Activated CD4-positive, alpha-beta T cell treated with anti-CD3 and anti-CD28 coated beads for 1 hour (primary cell): ENCODE results near the gene FAM240A.
A peak's percentile ranks its signal among the peaks of the same experiment; 100 is the strongest.

Experiments
- DNase-seq: peaks from one replicate; pipeline ENCODE4 v3.0.0-alpha.2; 2020

FAM240A gene

DNA sequence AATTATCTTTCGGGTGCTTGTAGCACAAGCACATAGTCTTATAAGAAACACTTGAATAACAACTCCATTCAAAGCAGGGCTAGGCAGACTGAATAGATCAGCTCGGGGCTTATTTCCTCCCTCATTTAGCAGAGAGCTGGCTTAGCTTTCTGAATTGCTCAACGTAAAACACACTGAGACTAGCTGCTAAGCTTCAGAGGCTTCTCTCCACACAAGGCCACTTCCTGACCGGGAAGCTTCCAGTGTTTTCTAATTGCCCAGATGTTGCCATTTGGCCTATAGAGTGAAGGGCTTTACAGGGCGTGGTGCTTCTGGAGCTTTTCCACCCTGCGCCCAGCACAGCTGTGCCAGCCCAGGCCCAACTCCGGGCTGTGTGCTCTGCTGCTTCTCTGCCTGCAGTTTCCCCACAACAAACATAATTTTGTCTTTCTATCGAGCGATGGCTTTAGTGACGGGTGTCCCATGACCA lies 16.6 kb downstream of the FAM240A start:
- DNase-seq = no peak

DNA sequence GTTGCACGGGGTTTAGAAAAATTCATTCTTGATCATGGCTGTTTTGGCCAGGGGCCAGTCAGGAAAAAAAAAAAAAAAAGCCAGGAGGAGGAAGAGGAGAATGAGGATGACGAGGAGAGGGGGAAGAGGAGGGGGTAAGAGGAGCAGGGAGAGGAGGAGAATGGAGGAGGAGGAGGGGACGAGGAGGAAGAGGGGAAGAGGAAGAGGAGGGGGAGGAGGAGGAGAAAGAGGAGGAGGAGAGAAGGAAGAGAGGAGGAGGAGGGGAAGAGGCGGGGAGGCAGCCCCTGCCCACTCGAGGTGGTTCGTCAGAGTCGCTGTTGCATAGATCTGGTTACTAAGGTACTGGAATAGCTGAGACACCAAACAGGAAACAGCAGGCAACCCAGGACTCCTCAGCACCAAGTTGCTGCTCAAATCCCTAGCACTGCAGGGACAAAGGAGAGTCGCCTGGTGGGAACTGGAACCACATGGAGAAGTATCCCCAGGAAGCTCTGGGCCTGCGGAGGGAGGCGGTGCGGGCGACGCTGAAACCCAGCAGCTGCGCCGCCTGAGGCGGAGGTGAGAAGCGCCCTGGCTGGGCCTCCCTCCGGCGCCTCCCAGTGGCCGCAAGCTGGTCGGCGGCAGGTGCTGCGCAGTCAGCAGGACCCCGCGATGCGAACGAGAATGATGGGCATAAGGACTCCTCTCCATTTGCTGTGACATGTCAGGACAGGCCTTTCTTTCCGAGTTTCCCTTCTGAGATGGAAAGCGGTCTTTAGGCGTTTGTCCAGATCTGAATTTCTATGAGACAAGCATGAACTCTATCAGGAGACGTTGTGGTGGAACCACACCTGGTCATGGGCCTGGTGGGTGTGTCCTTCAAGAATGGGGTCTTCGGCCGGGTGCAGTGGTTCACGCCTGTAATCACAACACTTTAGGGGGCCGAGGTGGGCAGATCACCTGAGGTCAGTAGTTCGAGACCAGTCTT lies 17.5 kb downstream of the FAM240A start:
- DNase-seq = peak; percentile 65

DNA sequence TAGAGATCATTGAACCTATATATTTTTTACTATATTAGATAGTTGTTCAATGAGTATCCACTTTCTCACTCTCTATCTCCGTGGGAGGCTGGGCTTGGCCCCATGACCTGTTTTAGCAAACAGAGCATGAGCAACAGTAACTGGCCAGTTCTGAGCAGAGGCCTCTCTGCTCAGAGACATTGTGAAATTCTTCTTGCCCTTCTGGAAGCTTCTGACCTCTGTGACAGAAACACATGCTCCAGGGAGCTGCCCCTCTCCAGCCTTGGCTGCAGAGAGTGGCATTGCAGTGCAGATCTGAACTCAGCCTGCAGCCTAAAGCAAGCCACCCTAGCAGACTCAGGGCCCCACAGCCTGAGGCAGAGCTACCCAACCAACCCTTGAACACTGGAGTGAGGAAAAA lies 20.5 kb downstream of the FAM240A start:
- DNase-seq = no peak

DNA sequence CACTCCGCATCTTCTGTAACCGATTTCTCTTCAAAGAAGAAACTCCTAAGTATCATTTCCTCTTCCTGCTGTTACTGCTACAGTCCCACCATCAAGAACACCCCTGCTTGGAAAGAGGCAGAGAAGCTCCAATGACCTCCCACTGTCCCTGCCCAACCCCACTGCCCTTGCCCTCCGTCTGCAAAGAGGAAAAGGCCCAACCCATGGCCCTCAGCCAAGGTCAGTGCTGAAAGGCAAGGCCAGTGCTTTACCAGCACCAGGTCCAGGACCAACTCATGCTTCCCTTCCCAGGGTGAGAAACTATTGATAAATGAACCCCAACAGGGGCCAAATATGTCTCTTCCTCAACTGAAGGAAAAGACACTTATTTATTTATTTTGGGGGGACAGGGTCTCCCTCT lies 22.5 kb downstream of the FAM240A start:
- no peak for DNase-seq

DNA sequence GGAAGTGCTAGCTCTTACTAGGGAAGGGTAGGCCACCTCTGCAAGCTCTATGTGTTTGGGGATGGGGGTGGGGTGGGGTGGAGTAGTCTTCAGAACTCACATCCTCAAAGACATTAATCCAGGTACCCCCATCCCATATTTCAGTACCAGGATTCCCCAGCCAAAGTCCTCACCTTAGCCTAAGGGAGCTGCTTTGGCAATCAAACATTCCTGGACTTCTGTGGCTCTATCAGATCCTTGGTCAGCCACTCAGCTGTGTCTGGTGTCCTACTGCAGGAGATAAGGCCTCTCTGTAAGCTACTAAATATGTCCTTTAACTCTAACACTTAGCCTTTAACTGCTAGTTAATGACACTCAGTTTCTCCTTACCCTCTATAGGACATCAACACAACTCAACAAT lies 26.9 kb downstream of the FAM240A start:
- no peak for DNase-seq

DNA sequence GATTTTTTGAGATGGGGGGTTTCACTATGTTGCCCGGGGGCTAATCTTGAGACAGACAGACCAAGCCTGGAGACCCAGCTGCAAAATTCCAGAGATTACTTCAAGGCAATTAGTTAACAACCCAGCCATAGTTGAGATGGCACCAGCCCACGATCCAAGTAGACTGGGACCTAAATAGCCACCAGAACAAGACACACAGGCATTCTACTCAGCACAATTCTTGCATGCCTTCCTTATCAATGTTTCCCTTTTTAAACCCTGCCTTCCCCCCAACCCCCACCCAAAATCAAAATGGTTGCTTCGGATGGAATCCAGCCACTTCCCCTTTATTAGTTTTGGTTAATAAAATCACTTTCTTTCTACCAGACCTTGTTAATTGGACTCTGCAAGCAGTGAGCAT lies 28.6 kb downstream of the FAM240A start:
- no peak for DNase-seq

DNA sequence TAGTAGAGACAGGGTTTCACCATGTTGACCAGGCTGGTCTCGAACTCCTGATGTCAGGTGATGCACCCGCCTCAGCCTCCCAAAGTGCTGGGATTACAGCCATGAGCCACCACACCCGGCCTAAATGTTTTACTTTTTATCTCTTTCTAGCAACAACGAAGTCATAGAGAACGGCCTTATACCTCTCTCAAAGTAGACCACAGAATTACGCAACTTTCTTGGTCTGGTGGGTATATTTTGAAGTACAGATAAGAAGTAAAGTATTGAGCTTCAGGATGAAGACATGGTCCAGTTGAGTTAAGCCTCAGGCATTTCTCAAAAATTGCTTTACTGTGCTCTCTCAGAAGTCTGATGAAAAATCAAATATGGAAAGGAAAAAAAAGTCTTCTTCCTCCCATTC lies 30.6 kb downstream of the FAM240A start:
- no peak for DNase-seq

DNA sequence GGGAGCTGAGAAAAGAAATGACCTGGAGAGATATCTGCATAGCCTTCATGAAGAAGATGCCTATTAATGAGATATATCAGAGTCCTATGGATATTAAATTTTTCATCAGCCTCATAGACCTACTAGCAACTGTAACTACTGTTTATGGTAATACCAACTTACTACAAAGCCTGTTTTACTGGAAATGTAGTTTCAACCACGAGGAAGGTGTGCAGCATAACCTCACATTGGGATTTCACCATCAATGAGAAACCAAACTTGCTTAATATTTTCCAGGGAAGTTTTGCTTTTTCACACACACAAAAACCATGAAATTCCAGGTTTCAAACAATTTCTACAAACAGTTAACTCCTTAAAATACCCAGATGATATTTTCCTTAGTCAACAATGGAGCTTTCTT lies 31.4 kb downstream of the FAM240A start:
- DNase-seq = no peak

DNA sequence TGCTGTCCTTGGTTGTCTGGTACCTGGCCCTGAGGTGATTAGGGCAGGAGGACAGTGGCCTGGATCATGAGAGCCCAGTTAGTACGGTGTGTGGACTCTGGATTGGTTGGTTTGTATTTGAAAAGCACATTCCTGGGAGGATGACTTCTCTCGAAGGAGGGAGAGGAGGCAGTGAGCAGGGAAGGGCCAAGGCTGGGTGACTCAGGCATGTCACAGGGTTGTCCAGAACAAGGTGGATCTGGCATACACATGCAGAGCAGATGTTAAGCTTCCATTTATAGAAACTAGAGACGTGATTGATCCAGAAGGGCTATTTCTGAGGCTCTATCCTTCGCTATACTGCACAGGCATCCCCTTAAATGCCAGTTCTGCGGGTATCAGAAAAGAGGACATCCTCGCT lies 34.4 kb downstream of the FAM240A start:
- DNase-seq = no peak

DNA sequence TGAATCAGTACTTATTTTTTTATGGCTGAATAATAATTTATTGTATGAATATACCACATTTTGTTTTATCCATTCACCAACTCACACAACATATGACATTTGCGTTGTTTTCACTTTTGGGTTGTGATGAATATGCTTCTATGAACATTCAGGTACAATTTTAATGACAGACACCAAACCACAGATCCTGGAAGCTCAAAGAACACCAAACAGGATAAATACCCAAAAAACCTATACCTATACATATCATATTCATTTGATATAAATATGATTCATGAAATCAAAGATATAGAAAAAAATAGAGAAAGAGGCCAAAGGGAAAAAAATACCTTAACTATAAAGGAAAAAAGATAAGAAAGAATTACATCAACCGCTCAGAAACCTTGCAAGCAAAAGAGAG lies 35.8 kb downstream of the FAM240A start:
- no peak for DNase-seq

DNA sequence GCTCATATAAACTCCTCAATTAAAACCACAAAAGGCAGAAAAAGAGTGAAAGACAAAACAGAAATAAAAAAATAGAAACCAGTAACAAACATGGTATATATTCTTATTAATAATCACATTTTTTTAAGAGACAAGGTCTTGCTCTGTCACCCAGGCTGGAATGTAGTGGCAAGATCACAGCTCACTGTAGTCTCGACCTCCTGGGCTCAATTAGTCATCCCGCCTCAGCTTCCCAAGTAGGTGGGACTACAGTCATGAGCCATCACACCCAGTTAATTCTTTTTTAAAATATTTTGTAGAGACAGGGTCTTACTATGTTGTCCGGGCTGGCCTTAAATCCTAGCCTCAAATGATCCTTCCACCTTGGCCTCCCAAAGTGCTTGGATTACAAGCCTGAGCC lies 37.1 kb downstream of the FAM240A start:
- no peak for DNase-seq

DNA sequence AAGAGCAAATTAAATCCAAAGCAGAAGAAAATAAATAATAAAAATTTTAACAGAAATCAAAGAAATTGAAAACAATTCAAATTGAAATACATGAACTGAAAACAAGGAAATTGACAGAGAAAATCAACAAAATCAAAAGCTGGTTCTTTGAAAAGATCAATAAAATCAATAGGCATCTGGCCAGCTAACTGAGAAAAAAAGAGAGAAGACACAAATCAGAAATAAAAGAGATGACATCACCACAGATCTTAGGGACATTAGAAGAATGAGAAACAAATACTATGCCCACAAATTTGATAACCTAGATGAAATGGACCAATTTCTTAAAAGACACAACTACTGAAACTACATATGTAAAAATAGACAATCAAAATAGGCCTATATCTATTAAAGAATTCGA lies 38.8 kb downstream of the FAM240A start:
- no peak for DNase-seq

DNA sequence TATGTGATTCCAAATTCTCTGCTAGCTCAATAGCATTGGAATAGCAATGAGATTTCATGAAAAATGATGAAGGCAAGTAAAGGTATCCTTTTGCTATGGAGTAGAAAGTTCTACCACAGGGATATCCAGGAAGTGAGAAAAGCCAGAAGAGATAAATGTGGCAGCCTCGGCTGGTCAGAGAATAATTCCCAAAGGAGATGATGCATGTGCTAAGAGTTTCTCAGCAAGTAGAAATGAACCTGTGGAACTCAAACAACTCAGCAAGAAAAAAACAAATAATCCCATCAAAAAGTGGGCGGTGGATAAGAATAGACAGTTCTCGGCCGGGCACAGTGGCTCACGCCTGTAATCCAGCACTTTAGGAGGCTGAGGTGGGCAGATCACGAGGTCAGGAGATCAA lies 42.9 kb downstream of the FAM240A start:
- DNase-seq = no peak

DNA sequence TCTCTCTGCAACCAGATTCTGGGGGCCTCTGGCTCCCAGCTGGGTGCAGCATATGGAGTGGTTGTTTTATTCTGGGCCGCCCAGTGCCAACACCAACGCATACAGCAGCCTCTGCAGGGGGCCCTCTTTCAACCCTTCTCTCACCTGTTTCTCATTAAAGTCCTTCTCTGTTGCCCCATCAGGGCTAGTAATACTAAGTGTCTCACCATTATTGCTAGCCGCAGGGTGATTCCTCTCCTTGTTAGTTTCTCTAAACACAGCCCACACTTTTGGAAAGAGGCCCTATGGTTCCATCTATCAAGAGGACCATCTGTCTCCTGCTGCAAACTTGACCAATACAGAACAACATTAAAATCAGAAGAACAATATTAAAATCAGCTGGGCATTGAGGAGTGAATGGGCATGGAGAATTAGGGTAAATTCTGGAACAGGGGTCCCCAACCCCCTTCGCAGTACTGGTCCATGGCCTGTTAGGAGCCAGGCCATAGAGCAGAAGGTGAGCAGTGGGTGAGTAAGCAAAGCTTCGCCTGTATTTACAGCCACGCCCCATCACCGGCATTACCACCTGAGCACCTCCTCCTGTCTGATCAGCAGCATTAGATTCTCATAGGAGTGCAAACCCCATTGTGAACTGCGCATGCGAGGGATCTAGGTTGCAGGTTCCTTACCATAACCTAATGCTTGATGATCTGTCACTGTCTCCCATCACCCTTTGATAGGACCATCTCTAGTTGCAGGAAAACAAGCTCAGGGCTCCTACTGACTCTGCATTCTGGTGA lies 44.6 kb downstream of the FAM240A start:
- DNase-seq = no peak

DNA sequence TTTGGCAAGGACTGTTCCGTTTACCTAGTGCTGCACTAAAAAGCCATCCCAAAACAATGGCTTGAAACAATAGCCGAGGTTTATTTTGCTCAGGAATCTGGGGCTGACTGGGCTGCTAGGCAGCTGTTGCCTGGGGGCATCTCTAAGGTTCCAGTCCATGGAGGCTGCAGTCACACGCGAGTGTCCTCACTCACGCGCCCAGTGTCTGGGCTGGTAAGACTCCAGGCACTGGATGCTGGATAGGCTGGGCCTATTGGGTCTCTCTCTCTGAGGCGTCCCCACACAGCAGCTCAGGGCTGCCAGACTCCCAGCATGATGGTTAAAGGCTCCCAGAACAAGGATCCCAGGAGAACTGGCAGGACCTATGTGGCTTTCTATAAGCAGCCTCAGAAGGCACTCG lies 47.0 kb downstream of the FAM240A start:
- no peak for DNase-seq

DNA sequence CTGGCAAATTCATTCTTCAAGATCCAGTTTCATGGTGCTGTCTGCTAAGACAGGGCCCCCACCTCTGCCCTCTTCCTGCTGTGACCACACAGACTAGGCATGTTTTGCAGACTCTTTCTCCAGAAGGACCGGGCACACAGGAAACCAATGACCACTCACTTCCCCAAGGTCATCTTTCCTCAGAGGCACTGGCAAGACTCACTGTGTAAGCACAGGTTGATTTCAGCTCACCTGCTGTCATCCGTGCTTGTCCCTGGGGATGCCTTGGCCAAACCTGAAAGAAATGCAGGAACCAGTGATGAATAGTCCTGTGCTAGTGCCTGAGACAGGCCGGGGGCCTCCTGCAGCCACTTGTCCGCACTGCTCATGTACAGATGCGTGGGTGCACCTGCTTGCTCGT lies 47.7 kb downstream of the FAM240A start:
- DNase-seq = no peak

DNA sequence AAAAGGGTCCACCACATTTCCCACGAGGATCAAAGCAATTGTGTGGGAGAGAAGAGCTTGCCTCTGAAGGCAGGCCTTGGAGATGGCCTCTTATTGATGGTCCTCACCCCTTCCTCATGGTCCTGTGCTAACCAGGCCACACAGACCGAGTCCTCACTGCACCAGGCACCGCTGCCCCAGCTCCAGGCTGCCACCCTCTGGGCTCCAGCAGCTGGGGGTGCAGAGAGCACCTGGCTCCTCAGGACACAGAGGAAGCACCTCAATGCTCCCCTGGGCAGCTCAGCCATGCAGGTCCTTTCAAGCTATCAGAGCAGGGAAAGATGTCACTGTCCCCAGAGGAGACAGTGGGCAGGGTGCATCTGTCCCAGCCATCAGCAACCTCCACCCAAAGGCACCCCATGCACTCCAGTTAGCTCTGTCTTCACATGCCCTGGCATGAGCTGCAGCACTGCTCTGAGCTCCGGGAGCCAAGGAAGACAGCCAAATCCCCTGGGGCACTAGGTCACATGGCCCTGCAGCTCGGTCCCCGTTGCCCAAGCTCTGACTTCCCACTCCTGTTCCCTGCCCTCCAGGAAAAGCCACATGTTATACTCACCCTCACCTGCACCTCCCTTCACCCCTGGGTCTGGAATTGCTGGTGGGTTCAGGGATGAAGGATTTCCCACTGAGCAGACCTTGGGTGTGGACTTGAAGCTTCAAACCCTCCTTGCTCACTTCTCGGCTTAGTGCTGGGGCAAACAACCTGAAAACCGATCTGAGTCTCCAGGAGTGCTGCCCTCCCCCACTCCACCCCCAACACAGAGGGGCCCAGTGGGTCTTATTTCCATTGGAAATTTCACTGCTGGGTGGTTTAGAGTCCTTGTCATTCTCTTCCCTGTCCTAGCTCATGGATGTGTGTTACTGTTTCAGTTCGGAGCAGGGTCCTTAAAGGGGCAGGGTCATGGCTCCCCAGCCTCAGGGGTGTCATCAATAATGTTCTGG lies 48.5 kb downstream of the FAM240A start:
- no peak for DNase-seq

DNA sequence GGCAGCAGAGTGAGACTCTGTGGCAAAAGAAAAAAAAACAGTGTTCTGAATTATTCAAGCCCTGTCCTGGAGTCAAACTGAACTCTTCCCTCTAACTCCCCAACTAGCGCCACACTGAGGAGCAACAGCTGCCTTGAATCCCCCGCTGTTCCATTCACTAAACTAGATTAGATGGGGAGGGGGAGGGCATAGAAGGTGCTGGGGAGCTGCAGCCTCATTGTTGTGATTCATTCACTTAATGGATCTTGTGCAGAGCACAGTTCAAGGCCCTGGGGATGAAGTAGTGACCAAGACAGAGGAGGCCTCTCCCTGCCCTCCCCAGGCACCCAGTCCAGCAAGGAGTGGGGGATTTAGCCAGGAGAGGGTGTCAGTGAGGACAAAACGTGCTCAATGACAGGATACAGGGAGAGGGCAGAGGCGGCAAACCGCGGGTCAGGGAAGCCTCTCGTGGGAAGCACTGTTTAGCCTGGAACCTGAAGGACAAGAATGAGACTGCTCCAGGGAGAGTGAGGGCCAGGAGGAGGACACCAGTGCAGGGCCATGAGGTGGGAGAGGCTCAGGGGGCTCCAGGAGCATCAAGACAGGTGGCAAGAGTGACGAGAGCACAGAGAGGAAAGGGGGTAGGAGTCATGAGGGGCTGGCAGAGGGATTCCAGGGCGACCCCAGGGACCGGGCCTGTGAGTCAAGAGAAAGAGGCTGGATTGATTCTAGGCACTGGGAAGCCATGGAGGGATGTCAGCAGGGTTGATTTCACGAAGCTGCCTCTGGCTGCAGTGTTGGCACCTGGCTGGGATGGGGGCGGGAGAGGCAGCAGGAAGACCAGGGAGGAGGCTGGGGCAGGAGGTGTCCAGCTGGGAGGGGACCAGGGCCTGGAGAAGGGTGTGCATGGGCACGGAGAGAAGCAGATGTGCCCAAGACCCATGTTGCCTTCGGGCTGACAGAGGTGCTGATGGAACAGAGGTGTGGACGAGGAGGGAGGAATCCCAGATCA lies 49.7 kb downstream of the FAM240A start:
- no peak for DNase-seq

DNA sequence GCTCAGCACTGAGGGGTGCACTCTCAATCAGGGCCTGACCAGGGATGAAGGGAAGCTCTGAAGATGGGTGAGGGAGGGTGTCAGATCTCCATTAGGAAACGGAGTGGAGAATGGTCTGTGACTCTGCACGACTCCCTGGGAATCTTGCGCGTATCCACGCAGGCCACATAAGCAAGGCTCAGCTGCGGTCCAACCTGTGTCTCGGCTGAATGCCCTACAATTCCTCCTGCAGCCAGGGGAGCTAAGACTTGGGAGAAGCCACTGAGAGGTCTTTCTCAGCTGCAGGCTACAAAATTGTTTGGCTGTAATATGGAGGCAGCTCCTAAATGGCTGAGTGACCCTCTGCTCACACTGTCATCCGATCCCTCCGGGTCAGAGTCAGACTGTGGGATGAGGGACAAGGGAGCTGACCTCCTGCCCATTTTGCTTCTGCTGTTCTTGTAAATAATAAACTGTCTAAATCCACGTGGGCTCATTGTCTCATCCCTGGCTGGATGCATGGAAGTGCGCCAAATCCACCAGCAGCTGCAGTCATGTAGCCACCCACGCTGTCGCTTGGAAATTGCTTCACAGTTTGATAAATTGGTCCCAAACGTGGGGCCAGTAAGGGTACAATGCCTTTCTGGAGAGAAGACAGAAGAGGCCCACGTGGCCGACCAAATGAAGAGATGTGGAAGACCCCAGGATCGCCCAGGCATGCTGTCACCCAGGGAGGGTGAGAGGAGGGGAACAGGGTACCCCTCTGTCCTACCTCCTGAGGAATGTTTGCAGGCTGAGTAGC lies 50.6 kb downstream of the FAM240A start:
- no peak for DNase-seq

DNA sequence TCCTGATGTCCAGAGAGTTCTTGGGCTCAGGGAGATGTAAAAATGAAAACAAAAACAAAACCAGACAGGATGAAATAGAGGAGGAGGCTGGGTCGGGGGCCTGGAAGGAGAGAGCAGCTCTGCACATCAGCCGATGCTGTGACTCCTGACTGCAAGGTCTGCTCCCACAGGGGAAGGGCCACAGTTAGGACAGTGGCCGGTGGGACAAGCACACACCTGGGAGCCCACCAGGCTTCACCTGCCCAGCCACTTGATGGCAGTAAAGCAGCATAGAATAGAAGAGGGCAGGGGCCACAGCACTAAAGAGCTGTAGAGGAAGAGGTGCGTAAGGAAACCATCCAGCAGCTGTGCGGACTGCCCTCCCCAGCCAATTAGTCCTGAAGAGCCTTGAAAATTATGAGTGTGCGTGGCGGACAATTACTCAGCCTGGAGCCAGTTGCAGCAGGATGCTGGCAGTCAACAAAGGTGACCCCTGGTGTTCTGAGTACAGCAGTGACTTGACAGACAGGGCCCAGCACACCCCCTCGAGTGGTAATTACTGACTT lies 51.3 kb downstream of the FAM240A start:
- DNase-seq = no peak
